Mesenchymal stem cell (in vitro differentiated cells and primary cell): ENCODE data around the gene CAMSAP3.

ENCODE experiments used
- DNase-seq: peaks from one replicate; pipeline ENCODE4 v3.0.0-alpha.2; 2013
- H2AFZ ChIP-seq: one replicate; pipeline ENCODE4 v1.6.1; 2013; ENCODE audit warnings: low read depth, mild to moderate bottlenecking, control low read depth, inconsistent platforms, low read length, moderate library complexity
- H2AK5ac ChIP-seq: 2 replicates; pipeline ENCODE4 v1.6.1; 2013; ENCODE audit warnings: low read length, moderate library complexity, mild to moderate bottlenecking, inconsistent platforms; ENCODE audit not compliant: severe bottlenecking
- H2BK120ac ChIP-seq: one replicate; pipeline ENCODE4 v1.6.1; 2013; ENCODE audit warnings: low read depth, mild to moderate bottlenecking, inconsistent platforms, low read length, moderate library complexity
- H2BK12ac ChIP-seq, 2 experiments: one replicate each; pipeline ENCODE4 v1.6.1; 2013; ENCODE audit warnings: inconsistent platforms in 2 of 2, low read length in 2 of 2, mild to moderate bottlenecking in 2 of 2, moderate library complexity in 2 of 2, control low read depth in 1 of 2
- H2BK15ac ChIP-seq: one replicate; pipeline ENCODE4 v1.6.1; 2013; ENCODE audit warnings: mild to moderate bottlenecking, low read depth, inconsistent platforms; ENCODE audit not compliant: poor library complexity, severe bottlenecking
- H2BK5ac ChIP-seq: 2 replicates; pipeline ENCODE4 v1.6.1; 2013; ENCODE audit warnings: low read depth, mild to moderate bottlenecking, low read length, control low read depth, inconsistent platforms; ENCODE audit not compliant: poor library complexity, severe bottlenecking
- H3K14ac ChIP-seq, 2 experiments: one replicate each; pipeline ENCODE4 v1.6.1; 2013; ENCODE audit warnings: inconsistent platforms in 2 of 2, low read length in 2 of 2, control low read depth in 1 of 2, mild to moderate bottlenecking in 1 of 2, moderate library complexity in 1 of 2
- H3K18ac ChIP-seq, 2 experiments: one replicate each; pipeline ENCODE4 v1.6.1; 2013; ENCODE audit warnings: inconsistent platforms in 2 of 2, low read length in 2 of 2, control low read depth in 1 of 2, low read depth in 1 of 2, mild to moderate bottlenecking in 1 of 2
- H3K23ac ChIP-seq, 2 experiments: one replicate each; pipeline ENCODE4 v1.6.1; 2013; ENCODE audit warnings: inconsistent platforms in 2 of 2, low read length in 2 of 2, mild to moderate bottlenecking in 2 of 2, moderate library complexity in 2 of 2, control low read depth in 1 of 2
- H3K27ac ChIP-seq: 2 replicates; pipeline ENCODE4 v1.5.1; 2013; ENCODE audit warnings: mild to moderate bottlenecking, moderate library complexity, low read length, control low read depth, inconsistent platforms; ENCODE audit not compliant: poor library complexity, severe bottlenecking
- H3K27me3 ChIP-seq, 2 experiments: 2 replicates each; pipeline versions ENCODE4 v1.6.1 to v1.7.0; 2013; ENCODE audit warnings: low read length in 2 of 2, mild to moderate bottlenecking in 2 of 2, moderate library complexity in 2 of 2, control low read depth in 1 of 2, inconsistent platforms in 1 of 2; ENCODE audit not compliant: control insufficient read depth in 1 of 2, insufficient read depth in 1 of 2
- H3K36me3 ChIP-seq, 2 experiments: 2 replicates each; pipeline versions ENCODE4 v1.6.1 to v1.7.0; 2013; ENCODE audit warnings: low read length in 2 of 2, control low read depth in 1 of 2, inconsistent platforms in 1 of 2, low read depth in 1 of 2, mild to moderate bottlenecking in 1 of 2; ENCODE audit not compliant: insufficient read depth in 2 of 2, control insufficient read depth in 1 of 2
- H3K4ac ChIP-seq, 2 experiments: one replicate each; pipeline ENCODE4 v1.6.1; 2013; ENCODE audit warnings: inconsistent platforms in 2 of 2, low read length in 2 of 2, mild to moderate bottlenecking in 2 of 2, moderate library complexity in 2 of 2, control low read depth in 1 of 2, low read depth in 1 of 2
- H3K4me1 ChIP-seq: 2 replicates; pipeline ENCODE4 v1.6.1; 2013; ENCODE audit warnings: low read depth, low read length, control low read depth; ENCODE audit not compliant: control insufficient read depth, insufficient read depth
- H3K4me2 ChIP-seq: 2 replicates; pipeline ENCODE4 v1.6.1; 2013; ENCODE audit warnings: low read length, mild to moderate bottlenecking, inconsistent platforms; ENCODE audit not compliant: poor library complexity, severe bottlenecking
- H3K4me3 ChIP-seq, 2 experiments: 2 replicates each; pipeline versions ENCODE4 v1.5.1 to v1.7.0; 2013; ENCODE audit warnings: low read length in 2 of 2, mild to moderate bottlenecking in 2 of 2, control low read depth in 1 of 2, low read depth in 1 of 2; ENCODE audit not compliant: insufficient read depth in 1 of 2
- H3K79me1 ChIP-seq: replicated peaks from 2 replicates; pipeline ENCODE4 v1.6.1; 2013; ENCODE audit warnings: mild to moderate bottlenecking, control low read depth, low read length, inconsistent platforms; ENCODE audit not compliant: poor library complexity, severe bottlenecking
- H3K9ac ChIP-seq: 2 replicates; pipeline ENCODE4 v1.7.0; 2013; ENCODE audit warnings: mild to moderate bottlenecking, low read length, moderate library complexity
- H3K9me3 ChIP-seq: 2 replicates; pipeline ENCODE4 v1.7.0; 2013; ENCODE audit warnings: mild to moderate bottlenecking, low read length; ENCODE audit not compliant: control insufficient read depth
- H4K8ac ChIP-seq: one replicate; pipeline ENCODE4 v1.6.1; 2013; ENCODE audit warnings: inconsistent platforms, mild to moderate bottlenecking, low read length, moderate library complexity
- H4K91ac ChIP-seq: one replicate; pipeline ENCODE4 v1.6.1; 2013; ENCODE audit warnings: mild to moderate bottlenecking, low read length, inconsistent platforms
- WGBS: methylation state at CpG from one replicate; pipeline ENCODE4 v1.1.7; 2013; ENCODE audit warnings: mixed read lengths; 5-methylcytosine and 5-hydroxymethylcytosine counted together

Gene CAMSAP3

DNA sequence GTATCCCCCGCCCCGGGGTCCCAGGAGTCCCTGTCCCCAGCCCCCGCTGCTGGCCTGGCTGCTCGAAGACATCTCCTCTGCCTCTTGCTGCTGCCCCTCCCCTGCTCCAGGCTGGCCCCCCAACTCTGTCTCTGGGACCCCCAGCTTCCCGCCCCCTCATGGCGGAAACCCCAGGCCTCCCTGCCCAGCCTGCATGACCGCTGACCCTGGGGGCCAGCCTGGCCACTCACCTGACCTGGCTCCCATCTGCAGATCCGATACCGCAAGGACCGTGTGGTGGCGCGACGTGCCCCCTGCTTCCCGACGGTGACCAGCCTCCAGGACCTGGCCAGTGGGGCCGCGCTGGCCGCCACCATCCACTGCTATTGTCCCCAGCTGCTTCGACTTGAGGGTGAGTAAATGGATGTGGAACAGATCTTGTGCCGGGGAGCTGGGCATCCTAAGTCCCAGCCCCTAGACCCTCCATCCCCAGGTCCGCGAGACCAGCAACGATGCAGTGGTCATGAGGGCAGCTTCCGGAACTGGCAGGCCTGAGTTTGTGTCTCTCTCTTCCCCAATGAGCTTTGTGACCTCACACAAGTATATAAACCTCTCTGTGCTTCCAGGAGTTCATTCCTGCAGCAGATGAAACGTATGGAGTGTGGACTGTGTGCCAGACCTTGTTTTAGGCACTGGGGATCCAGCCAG lies 12.4 kb downstream of the CAMSAP3 start:
- no peak overlapping the region for H2BK12ac ChIP-seq
- H2BK120ac ChIP-seq: no peak overlapping the region
- peaks cover 0 to 3% of the 10 kb centered on the region in 2 experiments for H3K36me3 ChIP-seq
- H2BK15ac ChIP-seq: no peak overlapping the region
- H2BK5ac ChIP-seq: no peak overlapping the region
- peaks cover 0 to 19% of the 10 kb centered on the region in 2 experiments for H3K27me3 ChIP-seq
- no peaks in the 10 kb centered on the region for H3K79me1 ChIP-seq
- no peak overlapping the region for H3K4me2 ChIP-seq
- no peak overlapping the region for H3K27ac ChIP-seq
- no peaks in the 10 kb centered on the region for H3K4me1 ChIP-seq
- no peak overlapping the region for H3K9ac ChIP-seq
- WGBS: 95% methylated on average over 23 of the region's 25 CpGs
- H3K23ac ChIP-seq: no peak overlapping the region
- DNase-seq: no peak
- H2AFZ ChIP-seq: no peak overlapping the region
- no peaks in the 10 kb centered on the region for H3K9me3 ChIP-seq
- H3K18ac ChIP-seq: no peak overlapping the region
- no peak overlapping the region for H3K14ac ChIP-seq
- no peak overlapping the region for H4K91ac ChIP-seq
- no peak overlapping the region for H4K8ac ChIP-seq
- H3K4me3 ChIP-seq: no peak overlapping the region
- no peak overlapping the region for H2AK5ac ChIP-seq
- H3K4ac ChIP-seq: no peak overlapping the region

DNA sequence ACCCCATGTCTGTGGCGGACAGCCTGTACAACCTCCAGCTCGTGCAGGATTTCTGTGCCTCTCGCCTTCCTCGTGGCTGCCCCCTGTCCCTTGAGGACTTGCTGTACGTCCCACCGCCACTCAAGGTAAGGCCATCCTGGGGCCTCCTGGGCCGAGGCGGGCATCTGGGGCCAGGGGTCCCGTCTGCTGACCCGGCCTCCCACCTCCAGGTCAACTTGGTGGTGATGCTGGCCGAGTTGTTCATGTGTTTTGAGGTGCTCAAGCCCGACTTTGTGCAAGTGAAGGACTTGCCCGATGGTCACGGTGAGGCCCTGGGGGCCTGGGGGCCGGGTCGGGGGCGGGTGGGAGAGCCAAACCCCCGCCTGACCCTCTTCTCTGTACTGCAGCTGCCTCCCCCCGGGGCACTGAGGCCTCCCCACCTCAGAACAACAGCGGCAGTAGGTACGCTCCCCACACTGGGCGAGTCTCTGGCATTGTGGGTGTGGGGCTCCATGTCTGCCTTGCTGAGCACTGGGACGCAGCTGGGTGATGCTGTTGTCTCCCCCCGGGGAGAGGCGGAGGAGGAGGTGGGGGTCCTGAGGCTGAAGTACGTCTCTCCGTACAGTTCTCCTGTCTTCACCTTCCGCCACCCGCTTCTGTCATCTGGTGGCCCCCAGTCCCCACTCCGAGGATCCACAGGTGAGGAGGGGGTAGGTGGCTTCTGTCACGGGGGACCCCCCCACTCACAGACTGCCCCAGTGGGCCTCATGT lies 15.0 kb downstream of the CAMSAP3 start:
- H3K9me3 ChIP-seq: no peaks in the 10 kb centered on the region
- H3K4me3 ChIP-seq: no peak overlapping the region
- no peak overlapping the region for H2BK12ac ChIP-seq
- H3K79me1 ChIP-seq: no peaks in the 10 kb centered on the region
- H4K8ac ChIP-seq: no peak overlapping the region
- no peak overlapping the region for H3K4ac ChIP-seq
- H2BK5ac ChIP-seq: no peak overlapping the region
- H3K36me3 ChIP-seq: peaks cover 0 to 3% of the 10 kb centered on the region in 2 experiments
- H3K4me2 ChIP-seq: no peak overlapping the region
- H4K91ac ChIP-seq: no peak overlapping the region
- no peak overlapping the region for H2AK5ac ChIP-seq
- H3K4me1 ChIP-seq: no peaks in the 10 kb centered on the region
- no peak overlapping the region for H3K14ac ChIP-seq
- H2BK120ac ChIP-seq: no peak overlapping the region
- no peak overlapping the region for H2AFZ ChIP-seq
- H3K18ac ChIP-seq: peak overlapping the region in 1 of 2 experiments; percentile 26
- no peak overlapping the region for H3K9ac ChIP-seq
- no peak overlapping the region for H2BK15ac ChIP-seq
- no peak overlapping the region for H3K27ac ChIP-seq
- WGBS: 85% methylated on average over 29 of the region's 31 CpGs
- DNase-seq: no peak
- H3K23ac ChIP-seq: no peak overlapping the region
- no peaks in the 10 kb centered on the region for H3K27me3 ChIP-seq

DNA sequence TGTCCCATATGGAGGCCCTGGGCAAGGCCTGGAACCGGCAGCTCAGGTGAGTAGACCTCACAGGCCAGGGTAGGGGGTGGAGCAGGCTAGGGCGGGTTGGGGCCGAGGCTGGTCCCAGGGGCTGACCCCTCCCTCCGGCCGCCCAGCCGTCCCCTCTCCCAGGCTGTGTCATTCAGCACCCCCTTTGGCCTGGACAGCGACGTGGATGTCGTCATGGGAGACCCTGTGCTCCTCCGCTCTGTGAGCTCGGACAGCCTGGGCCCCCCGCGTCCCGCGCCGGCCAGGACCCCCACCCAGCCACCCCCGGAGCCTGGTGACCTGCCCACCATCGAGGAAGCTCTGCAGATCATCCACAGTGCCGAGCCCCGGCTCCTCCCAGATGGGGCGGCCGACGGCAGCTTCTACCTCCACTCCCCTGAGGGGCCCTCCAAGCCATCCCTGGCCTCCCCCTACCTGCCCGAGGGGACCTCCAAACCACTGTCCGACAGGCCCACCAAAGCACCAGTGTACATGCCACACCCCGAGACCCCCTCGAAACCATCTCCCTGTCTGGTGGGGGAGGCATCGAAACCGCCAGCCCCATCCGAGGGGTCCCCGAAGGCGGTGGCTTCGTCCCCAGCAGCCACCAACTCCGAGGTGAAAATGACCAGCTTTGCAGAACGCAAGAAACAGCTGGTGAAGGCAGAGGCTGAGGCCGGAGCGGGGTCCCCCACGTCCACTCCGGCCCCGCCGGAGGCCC lies 16.0 kb downstream of the CAMSAP3 start:
- H3K9ac ChIP-seq: no peak overlapping the region
- H3K36me3 ChIP-seq: peaks cover 0 to 7% of the 10 kb centered on the region in 2 experiments
- H3K27me3 ChIP-seq: no peaks in the 10 kb centered on the region
- no peak overlapping the region for H3K14ac ChIP-seq
- no peak overlapping the region for H2AFZ ChIP-seq
- H2AK5ac ChIP-seq: no peak overlapping the region
- H3K4ac ChIP-seq: no peak overlapping the region
- H2BK120ac ChIP-seq: no peak overlapping the region
- 87% methylated on average over 39 of the region's 41 CpGs for WGBS
- no peak overlapping the region for H3K4me2 ChIP-seq
- H3K79me1 ChIP-seq: no peaks in the 10 kb centered on the region
- no peak overlapping the region for H3K23ac ChIP-seq
- no peak for DNase-seq
- no peaks in the 10 kb centered on the region for H3K9me3 ChIP-seq
- H3K27ac ChIP-seq: no peak overlapping the region
- H4K91ac ChIP-seq: no peak overlapping the region
- H4K8ac ChIP-seq: no peak overlapping the region
- H2BK5ac ChIP-seq: no peak overlapping the region
- H3K18ac ChIP-seq: no peak overlapping the region
- no peak overlapping the region for H2BK12ac ChIP-seq
- H2BK15ac ChIP-seq: no peak overlapping the region
- H3K4me1 ChIP-seq: no peaks in the 10 kb centered on the region
- no peak overlapping the region for H3K4me3 ChIP-seq
